Transverse colon (tissue), 4 donors: Measurements from ENCODE around the gene FKRP.

Experiments
- CTCF ChIP-seq, 5 experiments: fragments of 200-600 bp in 3 of 5; fragments of 450-650 bp in 2 of 5; sonication (generic) in 3 of 5; IDR thresholded peaks; 1 replicate in 2 of 5; 2 replicates in 3 of 5; pipeline ENCODE4 v1.5.1; 2016 to 2017; ENCODE audit warnings: antibody characterized with exemption in 5 of 5, inconsistent platforms in 3 of 5, mild to moderate bottlenecking in 2 of 5, moderate library complexity in 1 of 5
- POLR2AphosphoS5 ChIP-seq, 3 donors: sonication (generic); formaldehyde crosslinking; IDR thresholded peaks; one replicate each; pipeline ENCODE4 v1.6.1; 2016; ENCODE audit warnings: antibody characterized with exemption in 3 of 3

GRCh38 chr19:46737298-46737654 lies 8.6 kb upstream of the FKRP start:
- TF ChIP-seq CTCF (IDR thresholded peaks at IDR 0.05) (no peak), POLR2AphosphoS5 (IDR thresholded peaks at IDR 0.05) (no peak)
